DMS53 treated with DMSO at 0.1 percent for 48 hours (cell line): ENCODE results near the gene COQ10A.

Experiments
- DNase-seq: peaks from one replicate; lab custom pipeline; 2025; ENCODE audit not compliant: unreplicated experiment; lab: John Stamatoyannopoulos, UW

COQ10A gene

DNA sequence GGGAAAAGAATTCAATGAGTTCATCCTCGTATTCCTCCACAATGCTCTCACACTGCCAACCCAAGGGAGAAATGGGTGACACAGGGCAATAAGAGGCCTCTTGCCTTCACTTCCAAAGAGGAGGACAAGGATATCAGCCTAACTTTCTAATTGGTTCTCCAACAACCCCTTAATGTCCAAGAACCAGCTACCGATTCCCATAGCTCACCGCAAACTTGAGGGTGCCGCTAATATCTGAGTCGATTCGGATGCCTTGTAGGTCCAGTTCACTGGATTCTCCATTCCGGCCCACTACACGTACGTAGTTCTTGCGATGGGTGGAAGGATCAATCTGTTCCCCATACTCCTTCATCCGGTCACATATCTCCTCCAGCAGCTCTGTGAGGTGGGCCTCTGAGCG lies 44.3 kb downstream of the COQ10A start:
- DNase-seq = no peak

DNA sequence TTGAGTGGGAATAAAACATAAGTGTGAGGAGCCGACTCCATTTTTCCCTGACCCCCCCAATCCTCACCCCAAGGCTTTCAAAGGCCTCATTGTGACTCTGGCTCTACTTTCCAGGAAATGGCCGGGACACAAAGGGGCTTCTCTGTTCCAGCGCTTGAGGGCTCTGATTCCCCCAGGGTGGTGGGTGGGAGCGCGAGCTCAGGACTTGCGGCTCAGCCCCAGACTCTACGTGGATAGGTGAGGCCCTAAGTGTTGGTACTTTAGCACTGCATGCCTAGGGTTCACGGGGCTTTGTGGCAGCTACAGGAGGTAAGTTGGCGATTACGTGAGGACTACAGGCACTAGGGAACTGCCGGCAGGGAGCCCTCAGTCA lies 48.5 kb downstream of the COQ10A start:
- DNase-seq = no peak

DNA sequence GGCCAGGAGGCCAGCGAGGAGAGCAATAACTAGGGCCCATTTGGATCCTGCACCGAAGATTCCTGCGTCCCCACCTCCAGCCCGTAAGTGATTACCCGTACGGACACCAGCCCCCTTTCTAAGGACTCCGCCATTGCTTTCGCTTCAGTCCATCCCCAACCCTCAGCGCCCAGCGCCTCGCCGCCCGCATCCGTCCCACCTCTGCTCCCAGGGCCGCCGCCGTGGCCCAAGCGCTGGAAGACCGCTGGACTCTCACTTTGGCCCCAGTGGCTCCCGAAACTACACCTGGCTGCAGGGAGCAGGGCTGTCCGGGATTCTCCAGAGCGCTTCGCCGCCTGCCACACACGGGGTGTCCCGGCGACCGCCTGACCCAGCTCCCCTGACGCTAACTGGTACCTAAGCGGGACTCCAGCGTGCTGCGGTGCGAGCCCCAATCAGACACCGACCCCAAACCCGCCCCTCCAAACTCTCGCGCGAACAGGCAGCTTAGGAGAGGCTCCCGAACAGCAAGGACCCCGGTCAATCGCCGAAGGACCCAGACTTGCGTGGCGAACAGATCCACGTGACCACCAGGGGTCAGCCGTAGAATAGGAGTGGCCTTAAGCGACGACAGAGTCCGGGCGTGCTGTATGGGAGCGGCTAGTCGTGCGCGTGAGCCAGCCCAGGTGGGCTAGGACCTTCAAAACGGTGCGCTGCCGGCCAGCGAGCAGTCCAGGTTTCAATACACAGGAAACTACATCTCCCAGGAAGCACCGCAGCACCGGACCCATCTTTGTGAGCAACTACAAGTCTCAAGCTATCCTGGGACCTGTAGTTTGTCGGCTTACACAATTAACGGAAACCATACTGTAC lies 49.1 kb downstream of the COQ10A start, which contains the start of gene CNPY2:
Gene CNPY2 (minus strand): TSS at position 367 of the 852 bp plus-strand sequence. CDS start 771 bp downstream, outside the sequence.
- DNase-seq = peak; percentile 96

DNA sequence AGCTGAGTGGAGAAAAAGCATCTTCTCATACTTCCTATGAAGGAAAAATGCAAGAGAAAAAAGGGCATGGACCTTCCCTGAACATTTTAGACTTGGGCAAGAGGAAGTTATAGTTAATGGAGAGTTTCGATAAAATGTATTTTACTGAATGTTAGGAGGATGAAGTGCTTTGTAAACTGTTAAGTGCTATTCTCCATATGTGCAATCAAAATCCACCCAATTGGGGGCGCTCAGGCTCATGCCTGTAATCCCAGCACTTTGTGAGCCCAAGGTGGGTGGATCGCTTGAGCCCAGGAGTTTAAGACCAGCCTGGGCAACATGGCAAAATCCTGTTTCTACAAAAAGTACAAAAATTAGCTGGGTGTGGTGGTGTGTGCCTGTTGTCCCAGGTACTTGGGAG lies 50.9 kb downstream of the COQ10A start:
- no peak for DNase-seq
